ENCODE measurements around the gene AMBRA1.
"Not testable (repeated sequence)": the region's sequence is repeated elsewhere in the genome, so short reads cannot be mapped to it uniquely, and the experiment has no call there.

The AMBRA1 gene

DNA sequence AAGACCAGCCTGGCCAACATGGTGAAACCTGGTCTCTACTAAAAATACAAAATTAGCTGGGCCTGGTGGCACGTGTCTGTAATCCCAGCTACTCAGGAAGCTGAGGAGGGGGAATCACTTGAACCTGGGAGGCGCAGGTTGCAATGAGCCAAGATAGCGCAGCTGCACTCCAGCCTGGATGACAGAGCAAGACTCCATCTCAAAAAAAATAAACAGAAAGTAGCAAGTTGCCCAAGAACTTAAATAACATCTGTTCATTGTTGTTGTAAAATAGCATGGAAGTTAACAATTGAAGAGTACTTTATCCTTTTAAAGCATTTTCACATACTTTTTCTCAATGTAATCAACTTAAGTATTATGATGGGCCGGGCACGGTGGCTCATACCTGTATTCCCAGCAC, 5.7 kb downstream of the AMBRA1 start:
- ChIA-PET CTCF (no interaction called here), POLR2A (no interaction called here)
- TF ChIP-seq FOXA1 (IDR thresholded peaks at IDR 0.05) (no peak), FOXM1 (IDR thresholded peaks at IDR 0.05; ENCODE audit: borderline replicate concordance) (no peak), LEF1 (IDR thresholded peaks at IDR 0.05; ENCODE audit: borderline replicate concordance) (no peak), SP1 (IDR thresholded peaks at IDR 0.05) (no peak), L3MBTL2 (conservative IDR thresholded peaks at IDR 0.05) (no peak), HDGF (IDR thresholded peaks at IDR 0.05; ENCODE audit: borderline replicate concordance) (no peak), ZNF384 (IDR thresholded peaks at IDR 0.05) (no peak), BHLHE40 (IDR thresholded peaks at IDR 0.05; ENCODE audit: borderline replicate concordance) (no peak), FOXK2 (IDR thresholded peaks at IDR 0.05) (no peak), ELF4 (IDR thresholded peaks at IDR 0.05) (no peak), ARNT (IDR thresholded peaks at IDR 0.05) (no peak), NFRKB (IDR thresholded peaks at IDR 0.05) (no peak), SUZ12 (IDR thresholded peaks at IDR 0.05) (no peak), TARDBP (IDR thresholded peaks at IDR 0.05) (no peak), CTBP1 (IDR thresholded peaks at IDR 0.05; ENCODE audit: borderline replicate concordance) (no peak)
- TF ChIP-seq, protein P1, sequence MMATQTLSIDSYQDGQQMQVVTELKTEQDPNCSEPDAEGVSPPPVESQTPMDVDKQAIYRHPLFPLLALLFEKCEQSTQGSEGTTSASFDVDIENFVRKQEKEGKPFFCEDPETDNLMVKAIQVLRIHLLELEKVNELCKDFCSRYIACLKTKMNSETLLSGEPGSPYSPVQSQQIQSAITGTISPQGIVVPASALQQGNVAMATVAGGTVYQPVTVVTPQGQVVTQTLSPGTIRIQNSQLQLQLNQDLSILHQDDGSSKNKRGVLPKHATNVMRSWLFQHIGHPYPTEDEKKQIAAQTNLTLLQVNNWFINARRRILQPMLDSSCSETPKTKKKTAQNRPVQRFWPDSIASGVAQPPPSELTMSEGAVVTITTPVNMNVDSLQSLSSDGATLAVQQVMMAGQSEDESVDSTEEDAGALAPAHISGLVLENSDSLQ (IDR thresholded peaks at IDR 0.05) = no peak
- DNase-seq (ENCODE audit: extremely low spot score) = no peak

DNA sequence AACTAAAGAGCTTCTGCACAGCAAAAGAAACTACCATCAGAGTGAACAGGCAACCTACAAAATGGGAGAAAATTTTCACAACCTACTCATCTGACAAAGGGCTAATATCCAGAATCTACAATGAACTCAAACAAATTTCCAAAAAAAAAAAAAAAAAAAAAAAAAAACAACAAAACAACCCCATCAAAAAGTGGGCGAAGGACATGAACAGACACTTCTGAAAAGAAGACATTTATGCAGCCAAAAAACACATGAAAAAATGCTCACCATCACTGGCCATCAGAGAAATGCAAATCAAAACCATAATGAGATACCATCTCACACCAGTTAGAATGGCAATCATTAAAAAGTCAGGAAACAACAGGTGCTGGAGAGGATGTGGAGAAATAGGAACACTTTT, 10.3 kb downstream of the AMBRA1 start:
- POLR2A ChIA-PET; CTCF ChIA-PET; DNase-seq (ENCODE audit: extremely low spot score): not testable (repeated sequence)

DNA sequence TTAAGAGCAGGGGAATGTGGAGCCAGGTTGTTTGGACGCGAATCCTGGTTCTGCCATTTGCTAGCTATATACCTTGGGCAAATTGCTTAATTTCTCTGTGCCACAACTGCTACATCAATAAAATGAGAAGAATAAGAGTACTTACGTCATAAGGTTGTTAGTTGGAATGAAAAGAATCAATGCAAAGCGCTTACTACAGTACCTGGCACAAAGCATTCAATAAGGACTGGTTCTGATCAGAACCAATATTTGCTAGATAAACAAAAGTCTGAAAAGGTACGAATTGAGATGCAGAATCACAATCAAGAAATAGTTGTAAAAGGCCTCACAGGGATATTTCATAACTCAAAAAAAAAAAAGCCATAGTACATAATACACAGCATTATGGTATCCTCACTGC, 11.2 kb downstream of the AMBRA1 start:
- ChIA-PET CTCF (no interaction called here), POLR2A (no interaction called here)
- TF ChIP-seq FOXA1 (IDR thresholded peaks at IDR 0.05) = no peak
- no peak for TF ChIP-seq BHLHE40 (IDR thresholded peaks at IDR 0.05; ENCODE audit: borderline replicate concordance)
- TF ChIP-seq L3MBTL2 (conservative IDR thresholded peaks at IDR 0.05) = no peak
- TF ChIP-seq, protein P1 (IDR thresholded peaks at IDR 0.05) = no peak
- TF ChIP-seq FOXM1 (IDR thresholded peaks at IDR 0.05; ENCODE audit: borderline replicate concordance) = no peak
- TF ChIP-seq ELF4 (IDR thresholded peaks at IDR 0.05) = no peak
- TF ChIP-seq HDGF (IDR thresholded peaks at IDR 0.05; ENCODE audit: borderline replicate concordance) = no peak
- TF ChIP-seq SP1 (IDR thresholded peaks at IDR 0.05) = no peak
- TF ChIP-seq NFRKB (IDR thresholded peaks at IDR 0.05) = no peak
- TF ChIP-seq ZNF384 (IDR thresholded peaks at IDR 0.05) = no peak
- no peak for TF ChIP-seq TARDBP (IDR thresholded peaks at IDR 0.05)
- TF ChIP-seq SUZ12 (IDR thresholded peaks at IDR 0.05) = no peak
- no peak for TF ChIP-seq ARNT (IDR thresholded peaks at IDR 0.05)
- TF ChIP-seq LEF1 (IDR thresholded peaks at IDR 0.05; ENCODE audit: borderline replicate concordance) = no peak
- TF ChIP-seq CTBP1 (IDR thresholded peaks at IDR 0.05; ENCODE audit: borderline replicate concordance) = no peak
- TF ChIP-seq FOXK2 (IDR thresholded peaks at IDR 0.05) = no peak
- no peak for DNase-seq (ENCODE audit: extremely low spot score)

DNA sequence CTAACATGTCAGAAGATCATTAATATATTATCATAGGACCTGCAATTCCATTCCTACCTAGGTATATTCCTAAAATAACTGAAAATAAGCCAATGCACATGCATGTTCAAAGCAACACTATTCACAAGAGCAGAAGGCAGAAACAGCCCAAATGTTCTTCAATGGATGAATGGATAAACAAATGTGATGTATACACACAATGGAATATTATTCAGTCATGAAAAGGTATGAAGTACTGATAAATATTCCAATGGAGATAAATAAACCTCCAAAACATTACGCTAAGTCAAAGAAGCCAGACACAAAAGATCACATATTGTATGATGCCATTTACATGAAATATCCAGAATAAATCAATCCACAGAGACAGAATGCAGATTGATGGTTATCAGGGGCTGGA, 16.8 kb downstream of the AMBRA1 start:
- ChIA-PET POLR2A (no interaction called here), CTCF (no interaction called here)

DNA sequence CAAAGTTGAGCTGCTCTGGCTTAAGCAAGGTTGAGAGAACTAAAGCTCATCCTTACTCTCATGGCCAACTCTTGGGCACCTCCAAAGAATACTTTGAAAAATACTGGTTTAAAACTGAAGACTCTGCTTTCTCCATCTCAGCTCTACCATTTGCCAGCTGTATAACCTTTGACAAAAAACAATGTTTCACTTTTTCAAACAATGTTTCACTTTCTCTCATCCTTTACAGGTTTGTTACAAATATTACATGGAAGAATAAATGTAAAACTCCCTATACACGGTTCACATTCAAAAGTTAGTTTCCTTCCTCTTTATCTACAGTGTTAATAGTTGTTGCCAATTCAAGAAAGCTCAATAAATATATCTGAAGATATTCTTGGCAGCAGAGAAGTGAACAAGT, 19.2 kb downstream of the AMBRA1 start:
- TF ChIP-seq ZNF384 (IDR thresholded peaks at IDR 0.05) = no peak
- TF ChIP-seq FOXM1 (IDR thresholded peaks at IDR 0.05; ENCODE audit: borderline replicate concordance) = no peak
- TF ChIP-seq HDGF (IDR thresholded peaks at IDR 0.05; ENCODE audit: borderline replicate concordance) = no peak
- TF ChIP-seq LEF1 (IDR thresholded peaks at IDR 0.05; ENCODE audit: borderline replicate concordance) = no peak
- TF ChIP-seq FOXK2 (IDR thresholded peaks at IDR 0.05) = no peak
- no peak for TF ChIP-seq SP1 (IDR thresholded peaks at IDR 0.05)
- TF ChIP-seq, protein P1 (IDR thresholded peaks at IDR 0.05) = no peak
- no peak for TF ChIP-seq NFRKB (IDR thresholded peaks at IDR 0.05)
- TF ChIP-seq CTBP1 (IDR thresholded peaks at IDR 0.05; ENCODE audit: borderline replicate concordance) = no peak
- no peak for TF ChIP-seq BHLHE40 (IDR thresholded peaks at IDR 0.05; ENCODE audit: borderline replicate concordance)
- no peak for TF ChIP-seq SUZ12 (IDR thresholded peaks at IDR 0.05)
- TF ChIP-seq TARDBP (IDR thresholded peaks at IDR 0.05) = no peak
- TF ChIP-seq ARNT (IDR thresholded peaks at IDR 0.05) = no peak
- no peak for TF ChIP-seq FOXA1 (IDR thresholded peaks at IDR 0.05)
- no peak for TF ChIP-seq L3MBTL2 (conservative IDR thresholded peaks at IDR 0.05)
- no peak for TF ChIP-seq ELF4 (IDR thresholded peaks at IDR 0.05)

More for the DNA sequence above, 16.8 kb downstream of the AMBRA1 start:
- no peak for TF ChIP-seq ELF4 (IDR thresholded peaks at IDR 0.05)
- TF ChIP-seq, protein P1 (IDR thresholded peaks at IDR 0.05) = no peak
- no peak for TF ChIP-seq NFRKB (IDR thresholded peaks at IDR 0.05)
- TF ChIP-seq ARNT (IDR thresholded peaks at IDR 0.05) = no peak
- TF ChIP-seq SUZ12 (IDR thresholded peaks at IDR 0.05) = no peak
- TF ChIP-seq FOXK2 (IDR thresholded peaks at IDR 0.05) = no peak
- no peak for TF ChIP-seq SP1 (IDR thresholded peaks at IDR 0.05)
- TF ChIP-seq FOXM1 (IDR thresholded peaks at IDR 0.05; ENCODE audit: borderline replicate concordance) = no peak
- no peak for TF ChIP-seq BHLHE40 (IDR thresholded peaks at IDR 0.05; ENCODE audit: borderline replicate concordance)
- no peak for TF ChIP-seq LEF1 (IDR thresholded peaks at IDR 0.05; ENCODE audit: borderline replicate concordance)
- TF ChIP-seq L3MBTL2 (conservative IDR thresholded peaks at IDR 0.05) = no peak
- no peak for TF ChIP-seq HDGF (IDR thresholded peaks at IDR 0.05; ENCODE audit: borderline replicate concordance)
- no peak for TF ChIP-seq FOXA1 (IDR thresholded peaks at IDR 0.05)
- DNase-seq (ENCODE audit: extremely low spot score) = no peak

More for the DNA sequence above, 19.2 kb downstream of the AMBRA1 start:
- ChIA-PET POLR2A (no interaction called here), CTCF (no interaction called here)
- no peak for DNase-seq (ENCODE audit: extremely low spot score)

All from HEK293T (cell line).